HL-60 (cell line): Measurements from ENCODE around the gene WDR27.

Experiments used
- DNase-seq, 2 experiments: peaks; one replicate each; pipeline ENCODE4 v3.0.0-alpha.2; 2010 to 2020; ENCODE audit warnings: low read depth in 1 of 2, low spot score in 1 of 2
- H3K27ac ChIP-seq: fragments of 250-450 bp; sonication (Bioruptor Pico); replicated peaks from 2 replicates; pipeline ENCODE4 v1.5.1; 2020; ENCODE audit warnings: mild to moderate bottlenecking, moderate library complexity
- H3K27me3 ChIP-seq: fragments of 250-450 bp; sonication (Bioruptor Pico); 2 replicates; pipeline ENCODE4 v1.5.1; 2021; ENCODE audit warnings: mild to moderate bottlenecking, moderate library complexity; ENCODE audit not compliant: insufficient read depth, poor library complexity, severe bottlenecking
- H3K4me3 ChIP-seq: replicated peaks from 2 replicates; pipeline ENCODE4 v1.5.1; 2011; ENCODE audit warnings: mild to moderate bottlenecking, control low read depth, low read length; ENCODE audit not compliant: insufficient read depth
- CTCF ChIP-seq: IDR thresholded peaks from one replicate; pipeline ENCODE4 v1.5.1; 2011; ENCODE audit warnings: low read length, control low read depth, inconsistent platforms; ENCODE audit not compliant: insufficient read depth
- GABPA ChIP-seq: IDR thresholded peaks from 2 replicates; pipeline ENCODE4 v1.6.1; 2012; ENCODE audit warnings: low read depth
- POLR2AphosphoS5 ChIP-seq: IDR thresholded peaks from 2 replicates; pipeline ENCODE4 v1.6.1; 2012; ENCODE audit warnings: low read depth
- REST ChIP-seq: IDR thresholded peaks from 2 replicates; pipeline ENCODE4 v1.6.1; 2012; ENCODE audit warnings: low read depth; ENCODE audit not compliant: insufficient replicate concordance
- SPI1 ChIP-seq: IDR thresholded peaks from 2 replicates; pipeline ENCODE4 v1.6.1; 2012; ENCODE audit warnings: low read depth, mild to moderate bottlenecking, borderline replicate concordance

The WDR27 gene

GRCh38 chr6:169664227-169664626 lies 37.6 kb downstream of the WDR27 start:
- TF ChIP-seq REST (no peak), CTCF (no peak), POLR2AphosphoS5 (no peak), SPI1 (no peak), GABPA (no peak)
- Histone ChIP-seq H3K27me3 (no peaks in the 10 kb centered on the region), H3K4me3 (no peak overlapping the region), H3K27ac (no peak overlapping the region)
- DNase-seq, result no peak

GRCh38 chr6:169663468-169663867 lies 38.4 kb downstream of the WDR27 start:
- TF ChIP-seq GABPA, result no peak
- Histone ChIP-seq H3K27me3 (no peaks in the 10 kb centered on the region), H3K4me3 (no peak overlapping the region), H3K27ac (no peak overlapping the region)
- DNase-seq, result no peak

- no peak overlapping the region for H3K27ac ChIP-seq
- H3K4me3 ChIP-seq, result no peak overlapping the region
- TF ChIP-seq CTCF, result no peak
- TF ChIP-seq REST, result no peak
- no peak for TF ChIP-seq GABPA
- TF ChIP-seq SPI1, result no peak
- no peak for TF ChIP-seq POLR2AphosphoS5
- no peak for DNase-seq
- H3K27me3 ChIP-seq, result no peaks in the 10 kb centered on the region
Measured at GRCh38 chr6:169661391-169661756, 40.5 kb downstream of the WDR27 start.

- Histone ChIP-seq H3K27ac (no peak overlapping the region), H3K27me3 (no peaks in the 10 kb centered on the region), H3K4me3 (no peak overlapping the region)
- TF ChIP-seq SPI1 (no peak), REST (no peak), GABPA (no peak), CTCF (no peak), POLR2AphosphoS5 (no peak)
- no peak for DNase-seq
Measured at GRCh38 chr6:169660751-169661390, 41.0 kb downstream of the WDR27 start.
